Epithelial cell of esophagus (primary cell): ENCODE measurements around the gene CCDC78.

Experiments used
- DNase-seq: peaks from one replicate; pipeline ENCODE4 v3.0.0; 2010; ENCODE audit warnings: low read depth
- H3K4me3 ChIP-seq: 2 replicates; pipeline ENCODE4 v1.5.1; 2011; ENCODE audit warnings: mild to moderate bottlenecking, low read length, control low read depth
- TF ChIP-seq, protein P1 (sequence below): IDR thresholded peaks from 2 replicates; pipeline ENCODE4 v1.5.1; 2011; ENCODE audit warnings: low read depth, mild to moderate bottlenecking, low read length, control low read depth, inconsistent platforms; ENCODE audit not compliant: insufficient read depth; ENCODE audit errors: missing control alignments

CCDC78 gene

DNA sequence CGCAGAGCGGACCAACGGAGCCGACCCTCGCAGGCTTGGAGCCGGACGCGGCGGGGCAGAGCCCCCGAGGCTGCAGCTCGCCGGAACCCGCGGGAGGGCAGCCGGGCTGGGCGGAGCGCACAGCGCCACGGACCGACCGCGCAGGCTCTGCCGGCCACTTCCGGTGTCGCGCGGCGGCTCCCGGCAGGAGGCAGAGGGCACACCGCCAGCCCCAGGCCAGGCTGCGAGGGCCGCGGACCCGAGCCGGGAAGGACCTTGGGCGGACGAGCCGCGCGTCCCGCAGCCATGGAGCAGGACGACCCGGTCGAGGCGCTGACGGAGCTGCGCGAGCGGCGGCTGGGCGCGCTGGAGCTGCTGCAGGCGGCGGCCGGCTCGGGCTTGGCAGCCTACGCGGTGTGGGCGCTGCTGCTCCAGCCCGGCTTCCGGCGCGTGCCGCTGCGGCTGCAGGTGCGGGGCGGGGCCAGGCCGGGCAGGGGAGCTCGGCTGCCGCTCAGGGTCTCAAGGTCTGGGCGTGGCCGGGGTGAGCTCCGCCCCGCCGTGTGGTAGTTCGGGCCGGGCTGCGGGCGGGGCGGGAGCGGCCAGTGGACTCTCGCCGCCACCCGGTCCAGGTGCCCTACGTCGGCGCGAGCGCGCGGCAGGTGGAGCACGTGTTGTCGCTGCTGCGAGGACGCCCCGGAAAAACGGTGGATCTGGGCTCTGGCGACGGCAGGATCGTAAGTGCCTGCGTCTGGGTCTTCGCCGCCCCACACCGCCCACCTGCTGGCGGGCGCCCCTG, 5.1 kb downstream of the CCDC78 start, which contains the start of gene ANTKMT:
Gene ANTKMT (plus strand): TSS at position 157 of the 775 bp plus-strand sequence. CDS start 129 bp downstream, at position 286.
- DNase-seq, result peak; percentile 88
- TF ChIP-seq, protein P1, sequence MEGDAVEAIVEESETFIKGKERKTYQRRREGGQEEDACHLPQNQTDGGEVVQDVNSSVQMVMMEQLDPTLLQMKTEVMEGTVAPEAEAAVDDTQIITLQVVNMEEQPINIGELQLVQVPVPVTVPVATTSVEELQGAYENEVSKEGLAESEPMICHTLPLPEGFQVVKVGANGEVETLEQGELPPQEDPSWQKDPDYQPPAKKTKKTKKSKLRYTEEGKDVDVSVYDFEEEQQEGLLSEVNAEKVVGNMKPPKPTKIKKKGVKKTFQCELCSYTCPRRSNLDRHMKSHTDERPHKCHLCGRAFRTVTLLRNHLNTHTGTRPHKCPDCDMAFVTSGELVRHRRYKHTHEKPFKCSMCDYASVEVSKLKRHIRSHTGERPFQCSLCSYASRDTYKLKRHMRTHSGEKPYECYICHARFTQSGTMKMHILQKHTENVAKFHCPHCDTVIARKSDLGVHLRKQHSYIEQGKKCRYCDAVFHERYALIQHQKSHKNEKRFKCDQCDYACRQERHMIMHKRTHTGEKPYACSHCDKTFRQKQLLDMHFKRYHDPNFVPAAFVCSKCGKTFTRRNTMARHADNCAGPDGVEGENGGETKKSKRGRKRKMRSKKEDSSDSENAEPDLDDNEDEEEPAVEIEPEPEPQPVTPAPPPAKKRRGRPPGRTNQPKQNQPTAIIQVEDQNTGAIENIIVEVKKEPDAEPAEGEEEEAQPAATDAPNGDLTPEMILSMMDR, result no peak
- peak within 1 kb of the TSS; percentile 73 for H3K4me3 ChIP-seq

DNA sequence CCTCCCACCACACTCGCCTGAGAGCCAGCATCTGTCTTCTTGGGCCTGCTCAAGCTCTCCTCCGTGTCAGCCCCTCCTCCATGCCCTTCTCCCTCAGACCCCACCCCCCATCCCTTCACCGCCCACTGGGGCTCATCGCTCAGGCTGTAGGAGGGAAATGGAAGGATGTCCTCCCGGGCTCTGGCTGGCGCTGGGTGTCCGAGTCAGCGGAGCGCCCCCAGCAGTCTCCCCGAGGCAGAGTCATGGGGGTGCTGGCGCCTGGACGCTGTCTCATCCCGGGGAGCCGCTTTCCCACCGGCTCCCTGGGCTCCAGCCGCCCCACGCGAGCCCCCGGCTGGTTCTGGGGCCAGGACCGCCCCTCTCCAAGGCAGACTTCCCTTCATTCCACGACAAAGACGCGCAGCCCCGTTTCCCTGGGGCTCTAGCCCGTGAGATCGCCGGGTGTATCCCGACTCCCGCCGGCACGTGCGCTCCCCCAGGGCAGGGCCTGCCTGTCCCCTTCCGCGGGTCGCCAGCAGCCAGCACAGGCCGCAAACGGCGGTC, 5.7 kb downstream of the CCDC78 start:
- peak overlapping the region; percentile 73 for H3K4me3 ChIP-seq
- TF ChIP-seq, protein P1, result no peak
- no peak for DNase-seq

DNA sequence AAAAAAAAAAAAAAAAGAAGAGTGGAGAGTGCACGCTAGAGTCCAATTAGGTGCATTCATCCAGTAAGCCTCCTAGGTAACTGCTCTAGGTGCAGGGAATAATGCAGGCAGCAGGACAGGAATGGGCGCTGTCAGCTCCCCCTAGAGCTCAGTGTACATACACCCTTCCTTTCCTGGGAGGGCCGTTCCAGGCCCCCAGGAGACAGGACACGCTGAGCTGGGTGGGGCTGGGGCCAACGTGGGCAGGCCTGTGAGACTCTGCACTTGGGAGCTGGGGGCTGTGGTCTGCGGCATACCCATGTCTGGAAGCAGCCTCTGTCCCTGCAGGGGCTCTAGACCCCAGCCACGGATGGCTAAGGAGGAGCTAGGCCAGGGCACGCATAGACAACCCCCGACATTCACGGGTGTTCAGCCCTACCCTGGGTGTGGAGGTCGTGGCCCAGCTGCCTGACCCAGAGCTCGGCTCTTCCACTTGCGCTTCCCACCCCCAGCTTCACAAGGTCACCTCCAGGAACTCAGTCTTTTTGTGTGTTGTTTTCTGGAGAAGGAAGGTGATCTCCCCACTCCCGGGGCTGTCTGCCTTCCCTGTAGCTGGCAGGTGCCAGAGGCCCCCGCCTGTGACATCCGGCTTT, 6.3 kb downstream of the CCDC78 start:
- peak overlapping the region; percentile 73 for H3K4me3 ChIP-seq
- TF ChIP-seq, protein P1, result peak; percentile 46
- peak; percentile 66 for DNase-seq

DNA sequence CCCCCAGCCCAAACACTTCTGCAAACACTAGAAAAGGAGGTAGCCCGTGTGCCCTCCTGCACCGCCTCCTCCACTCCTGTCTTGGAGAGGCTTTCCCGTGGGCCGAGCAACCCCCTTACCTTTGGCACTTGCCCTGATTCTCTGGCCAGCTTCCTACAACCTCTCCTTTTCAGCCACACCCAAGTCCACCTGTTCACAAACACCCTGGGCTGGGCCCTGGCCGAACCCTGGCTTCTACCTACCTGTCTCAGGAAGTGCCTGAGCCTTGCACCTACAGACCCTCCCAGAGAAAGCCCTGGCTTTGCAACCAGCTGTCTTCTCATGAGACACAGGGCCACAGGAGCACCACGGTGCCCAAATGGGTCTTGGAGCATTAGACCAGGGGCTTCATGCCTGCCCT, 7.3 kb downstream of the CCDC78 start:
- no peak for DNase-seq
- H3K4me3 ChIP-seq, result no peak overlapping the region
- TF ChIP-seq, protein P1, result no peak

DNA sequence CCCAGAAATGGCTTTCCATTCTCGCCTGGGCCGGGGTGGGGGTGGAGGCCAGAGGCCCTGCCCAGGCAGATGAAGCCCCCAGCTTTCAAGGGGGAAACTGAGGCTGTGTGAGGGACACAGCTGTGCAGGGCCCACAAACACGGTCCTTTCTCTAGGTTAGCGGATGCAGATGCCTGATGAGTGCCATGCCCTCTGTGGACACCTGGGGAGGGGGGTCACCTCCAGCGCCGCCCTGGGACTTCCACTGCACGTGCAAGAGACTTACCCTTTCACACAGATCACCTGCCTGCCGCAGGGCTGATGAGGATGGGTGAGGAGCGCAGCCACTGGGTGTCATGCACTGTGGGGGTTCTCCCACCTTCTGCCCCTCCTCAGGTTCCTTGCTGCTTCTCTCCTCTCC, 7.9 kb downstream of the CCDC78 start:
- no peak for DNase-seq
- TF ChIP-seq, protein P1, result no peak
- H3K4me3 ChIP-seq, result no peak overlapping the region

DNA sequence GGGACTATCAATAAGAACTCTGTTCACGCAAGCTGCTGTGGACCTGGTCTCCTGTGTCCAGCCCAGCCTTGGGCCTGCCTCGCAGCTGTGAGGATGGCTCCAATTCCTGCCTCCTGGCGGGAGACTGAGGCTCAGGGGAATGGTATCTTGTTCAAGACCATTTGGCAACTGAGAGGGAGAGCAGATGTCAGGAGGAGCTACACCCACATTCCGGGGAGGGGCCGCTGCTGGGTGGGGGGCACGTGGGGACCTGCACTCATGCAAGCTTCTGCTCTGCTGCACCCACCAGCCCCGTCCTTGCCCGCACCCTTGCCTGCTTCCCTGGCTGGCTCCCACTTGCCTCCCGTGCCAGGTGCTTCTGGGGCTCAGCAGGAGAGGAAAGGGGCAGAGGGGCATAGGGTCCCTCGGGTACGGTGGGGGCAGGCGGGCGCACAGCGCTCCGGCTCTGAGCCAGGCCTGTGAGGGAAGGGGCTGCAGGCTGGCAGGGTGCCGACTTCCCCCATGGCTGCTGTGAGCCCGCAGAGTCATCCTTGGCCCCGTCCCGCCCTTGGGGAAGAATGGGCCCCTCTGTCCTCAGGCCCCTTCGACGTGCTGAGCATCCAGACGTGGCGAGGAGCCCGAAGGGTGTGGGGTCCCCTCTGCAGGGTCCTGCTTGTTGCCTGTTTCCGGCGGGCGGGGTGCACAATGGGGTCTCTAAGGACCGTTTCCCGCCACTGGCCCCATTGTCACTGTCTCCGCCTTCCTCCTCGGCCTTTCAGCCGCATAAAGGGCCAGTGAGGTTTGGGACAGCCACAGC, 8.6 kb downstream of the CCDC78 start:
- no peak for DNase-seq
- TF ChIP-seq, protein P1, result no peak
- H3K4me3 ChIP-seq, result no peak overlapping the region
